ENCODE measurements around the gene SLC52A3.
"Not testable (repeated sequence)": the region's sequence is repeated elsewhere in the genome, so short reads cannot be mapped to it uniquely, and the experiment has no call there.

Gene SLC52A3

DNA sequence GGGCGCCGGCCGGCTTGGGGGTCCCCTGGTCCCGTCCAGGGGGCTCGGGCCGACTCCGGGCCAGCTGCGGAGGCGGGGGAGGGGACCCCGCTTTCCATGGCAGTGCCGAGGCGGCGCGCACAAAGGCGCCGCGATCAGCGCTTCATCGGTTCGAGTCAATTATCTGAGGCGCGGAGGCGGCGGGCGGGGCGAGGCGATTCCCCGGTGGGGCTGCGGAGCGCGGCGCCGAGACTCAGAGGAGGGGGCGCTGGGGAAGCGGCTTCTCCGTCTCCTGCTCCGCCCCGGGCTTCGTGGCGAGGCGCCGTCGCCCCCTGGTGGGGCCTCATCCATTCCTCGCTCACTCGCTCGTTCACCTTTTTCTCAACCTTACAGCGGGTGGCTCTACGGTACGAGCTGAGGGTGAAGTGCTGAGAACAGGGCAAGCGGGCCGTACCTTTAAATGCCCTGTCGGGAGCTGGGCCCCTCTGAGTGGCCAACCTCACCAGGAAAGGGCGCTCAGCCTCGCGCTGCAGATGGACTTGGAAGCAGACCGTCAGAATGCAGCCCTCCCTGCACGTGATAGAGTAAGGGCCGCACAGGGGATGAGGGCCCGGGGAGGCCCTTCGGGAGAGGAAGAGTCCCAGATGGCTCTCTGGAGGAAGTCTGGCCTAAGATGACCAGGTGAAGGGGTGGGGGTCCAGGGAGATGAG lies 39.9 kb downstream of the SLC52A3 start:
- TF ChIP-seq, protein P1, sequence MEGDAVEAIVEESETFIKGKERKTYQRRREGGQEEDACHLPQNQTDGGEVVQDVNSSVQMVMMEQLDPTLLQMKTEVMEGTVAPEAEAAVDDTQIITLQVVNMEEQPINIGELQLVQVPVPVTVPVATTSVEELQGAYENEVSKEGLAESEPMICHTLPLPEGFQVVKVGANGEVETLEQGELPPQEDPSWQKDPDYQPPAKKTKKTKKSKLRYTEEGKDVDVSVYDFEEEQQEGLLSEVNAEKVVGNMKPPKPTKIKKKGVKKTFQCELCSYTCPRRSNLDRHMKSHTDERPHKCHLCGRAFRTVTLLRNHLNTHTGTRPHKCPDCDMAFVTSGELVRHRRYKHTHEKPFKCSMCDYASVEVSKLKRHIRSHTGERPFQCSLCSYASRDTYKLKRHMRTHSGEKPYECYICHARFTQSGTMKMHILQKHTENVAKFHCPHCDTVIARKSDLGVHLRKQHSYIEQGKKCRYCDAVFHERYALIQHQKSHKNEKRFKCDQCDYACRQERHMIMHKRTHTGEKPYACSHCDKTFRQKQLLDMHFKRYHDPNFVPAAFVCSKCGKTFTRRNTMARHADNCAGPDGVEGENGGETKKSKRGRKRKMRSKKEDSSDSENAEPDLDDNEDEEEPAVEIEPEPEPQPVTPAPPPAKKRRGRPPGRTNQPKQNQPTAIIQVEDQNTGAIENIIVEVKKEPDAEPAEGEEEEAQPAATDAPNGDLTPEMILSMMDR (IDR thresholded peaks at IDR 0.05; ENCODE audit: extremely low read depth, missing control alignments): peak; percentile 32
- DNase-seq (ENCODE audit: low spot score): peak; percentile 81

DNA sequence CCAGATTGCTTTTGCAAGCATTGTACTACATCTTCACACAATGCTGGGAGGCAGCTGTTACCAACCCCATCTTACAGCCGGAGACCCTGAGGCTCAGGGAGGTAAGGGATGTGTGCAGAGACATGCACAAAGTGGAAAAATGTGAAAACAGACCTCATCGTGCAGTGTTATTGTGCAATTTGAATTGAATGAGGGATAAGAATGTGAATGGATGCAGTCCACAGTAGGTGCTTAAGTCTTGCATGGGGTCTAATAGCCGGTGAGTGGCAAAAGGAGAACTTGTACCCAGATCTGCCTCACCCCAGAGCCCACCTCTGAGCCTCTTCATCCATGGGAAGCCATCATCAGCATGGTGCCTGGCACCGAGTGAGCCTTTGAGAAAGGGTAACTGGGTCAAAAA lies 42.1 kb downstream of the SLC52A3 start:
- TF ChIP-seq, protein P1 (IDR thresholded peaks at IDR 0.05; ENCODE audit: extremely low read depth, missing control alignments): no peak
- DNase-seq (ENCODE audit: low spot score): no peak

DNA sequence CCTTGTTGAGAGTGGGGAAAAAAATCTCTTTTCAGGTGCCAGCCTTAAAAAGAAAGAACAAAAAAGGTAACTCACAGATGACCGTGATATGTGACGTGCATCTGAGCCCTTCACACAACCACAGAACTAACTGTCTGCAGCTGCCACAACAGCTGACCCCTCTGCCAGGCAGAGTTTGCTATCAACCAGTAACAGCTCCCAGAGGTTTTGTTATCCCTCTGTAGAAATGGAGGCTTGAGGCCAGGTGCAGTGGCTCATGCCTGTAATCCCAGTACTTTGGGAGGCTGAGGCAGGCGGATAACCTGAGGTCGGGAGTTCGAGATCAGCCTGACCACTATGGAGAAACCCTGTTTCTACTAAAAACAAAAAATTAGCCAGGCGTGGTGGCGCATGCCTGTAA lies 42.8 kb downstream of the SLC52A3 start:
- DNase-seq (ENCODE audit: low spot score): no peak
- TF ChIP-seq, protein P1 (IDR thresholded peaks at IDR 0.05; ENCODE audit: extremely low read depth, missing control alignments): no peak

DNA sequence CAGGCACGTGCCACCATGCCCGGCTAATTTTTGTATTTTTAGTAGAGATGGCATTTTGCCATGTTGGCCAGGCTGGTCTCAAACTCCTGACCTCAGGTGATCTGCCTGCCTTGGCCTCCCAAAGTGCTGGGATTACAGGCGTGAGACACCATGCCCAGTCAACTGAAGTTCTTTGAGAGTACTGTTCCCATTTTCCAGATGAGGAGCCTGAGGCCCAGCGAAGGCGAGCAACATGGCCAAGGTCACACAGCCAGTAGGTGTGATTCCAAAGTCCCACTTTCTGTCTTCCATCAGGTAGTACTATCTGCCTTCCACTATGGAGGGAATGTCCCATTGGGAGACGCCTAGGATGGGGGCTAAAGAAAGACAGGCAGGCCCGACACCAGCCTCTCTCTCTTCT lies 43.5 kb downstream of the SLC52A3 start:
- DNase-seq (ENCODE audit: low spot score): not testable (repeated sequence)

DNA sequence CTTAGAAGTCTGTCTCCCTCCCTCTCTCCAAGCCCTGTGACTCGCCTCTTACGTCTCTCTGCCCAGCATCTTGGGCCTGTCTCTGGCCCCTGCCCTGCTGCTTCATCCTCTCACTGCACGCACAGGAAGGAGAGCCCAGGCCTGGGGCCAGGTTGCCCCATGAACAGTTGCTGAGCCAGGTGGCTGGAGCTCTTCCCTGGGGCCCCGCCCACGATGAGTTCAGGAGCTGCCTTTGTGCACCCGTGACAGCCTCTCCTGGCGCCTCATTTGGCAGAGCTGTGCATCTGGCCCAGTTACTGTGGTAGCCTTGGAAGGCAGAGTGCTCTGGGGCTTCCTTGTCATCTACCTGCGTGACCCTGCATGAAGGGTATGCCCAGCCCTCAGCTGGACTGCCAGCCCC lies 44.5 kb downstream of the SLC52A3 start:
- DNase-seq (ENCODE audit: low spot score): no peak
- TF ChIP-seq, protein P1 (IDR thresholded peaks at IDR 0.05; ENCODE audit: extremely low read depth, missing control alignments): no peak

DNA sequence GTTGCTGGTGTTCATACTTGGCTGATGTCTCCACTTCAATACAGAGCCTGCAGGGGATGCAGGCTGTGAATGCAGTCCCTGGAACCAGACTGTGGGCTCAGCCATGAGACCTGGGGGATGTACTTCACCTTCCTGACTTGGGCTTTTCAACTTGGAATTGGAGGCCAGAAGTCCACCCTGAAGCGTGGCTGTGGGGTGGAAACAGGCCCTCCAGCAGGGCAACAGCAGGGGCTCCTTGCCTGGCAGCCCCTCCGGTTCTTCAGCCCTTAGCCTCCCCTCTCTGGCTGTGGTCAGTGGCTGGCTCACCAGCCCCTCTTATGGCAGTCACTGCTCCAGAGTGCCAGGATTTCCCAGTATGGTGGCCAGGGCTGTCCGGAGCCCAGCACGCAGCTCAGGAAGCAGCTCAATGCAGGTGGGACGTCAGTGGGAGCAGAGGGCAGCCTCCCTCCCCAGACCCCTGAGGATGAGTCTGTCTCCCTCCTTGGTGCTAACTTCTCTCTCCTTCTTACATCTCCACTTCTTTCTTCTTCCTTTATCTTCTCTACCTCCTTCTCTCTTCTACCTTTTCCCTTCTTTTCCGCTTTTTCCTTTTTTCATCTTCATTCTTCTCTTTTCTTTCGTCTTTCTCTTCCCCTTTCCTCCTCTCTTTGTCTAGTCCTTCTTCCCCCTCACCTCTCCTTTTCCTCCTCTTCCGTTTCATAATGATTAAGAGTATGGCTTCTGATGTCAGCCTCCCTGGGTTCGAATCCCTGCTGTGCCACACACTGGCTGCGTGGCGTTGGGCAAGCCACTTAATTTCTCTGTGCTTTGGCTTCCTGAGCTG lies 45.3 kb downstream of the SLC52A3 start:
- TF ChIP-seq, protein P1 (IDR thresholded peaks at IDR 0.05; ENCODE audit: extremely low read depth, missing control alignments): no peak
- no peak for DNase-seq (ENCODE audit: low spot score)

DNA sequence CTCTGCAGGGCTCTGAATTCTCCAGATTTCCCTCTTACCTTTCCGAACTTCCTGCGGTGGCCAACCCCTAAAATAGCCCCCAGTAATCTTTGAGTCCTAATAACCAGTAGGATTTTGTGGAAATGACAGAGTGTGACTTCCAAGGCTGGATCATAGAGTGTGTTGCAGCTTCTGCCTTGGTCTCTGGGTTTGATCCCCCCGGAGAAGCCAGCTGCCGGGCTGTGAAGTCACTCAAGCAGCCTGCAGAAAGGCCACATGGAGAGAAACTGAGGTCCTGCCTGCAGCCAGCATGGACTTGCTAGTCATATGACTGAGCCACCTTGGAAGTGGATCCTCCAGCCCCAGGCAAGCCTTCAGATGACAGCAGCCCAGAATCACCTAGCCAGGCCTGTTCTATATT lies 46.4 kb downstream of the SLC52A3 start:
- no peak for DNase-seq (ENCODE audit: low spot score)
- TF ChIP-seq, protein P1 (IDR thresholded peaks at IDR 0.05; ENCODE audit: extremely low read depth, missing control alignments): no peak

Data from GM20000 (cell line).